Measurements from ENCODE around the gene MED17. TPM values are rescaled to one million over a fixed set of nuclear protein-coding genes. Genes with fewer than 3 reads are reported as not detected.
A peak's percentile ranks its signal among the peaks of the same experiment; 100 is the strongest.
"Not testable (repeated sequence)": the region's sequence is repeated elsewhere in the genome, so short reads cannot be mapped to it uniquely, and the experiment has no call there.

Gene MED17
- total and polyA plus RNA-seq, 4 donors: 32.2 to 36.2 (median 34.6) TPM

- Histone ChIP-seq H3K27me3 (ENCODE audit: control insufficient read depth, insufficient read depth, low read length) (no peaks in the 10 kb centered on the region), H3K9me3 (ENCODE audit: control insufficient read depth, insufficient read depth, low read length) (no peaks in the 10 kb centered on the region), H3K4me3 (ENCODE audit: low read depth, low read length) (peak within 1 kb of the TSS; percentile 100), H3K27ac (ENCODE audit: low read depth, low read length) (peak within 1 kb of the TSS; percentile 98), H3K36me3 (ENCODE audit: control insufficient read depth, insufficient read depth, low read length) (peaks cover 11% of the 10 kb centered on the region), H3K4me1 (ENCODE audit: control insufficient read depth, insufficient read depth, low read length) (peaks cover 29% of the 10 kb centered on the region)
- DNase-seq (ENCODE audit: low read depth in 4 of 6, low spot score in 6 of 6): peak; percentile 97 to 99 (median 98)
- under 1% methylated on average over 65 of the region's 65 CpGs for WGBS (ENCODE audit: insufficient coverage)
Observed at GRCh38 chr11:93741094-93741881, 42.8 kb upstream of the MED17 start, which contains the start of the genes C11orf54 and TAF1D. C11orf54 (plus strand) TSS chr11:93741672; CDS start chr11:93747394, 5,722 bp downstream. TAF1D (minus strand) TSS chr11:93741495; CDS start chr11:93739304, 2,191 bp downstream.

GRCh38 chr11:93741882-93742226 lies 42.2 kb upstream of the MED17 start:
- peak overlapping the region; percentile 98 for H3K27ac ChIP-seq (ENCODE audit: low read depth, low read length)
- WGBS (ENCODE audit: insufficient coverage): 0% methylated on average over 3 of the region's 8 CpGs
- peaks cover 11% of the 10 kb centered on the region for H3K36me3 ChIP-seq (ENCODE audit: control insufficient read depth, insufficient read depth, low read length)
- H3K27me3 ChIP-seq (ENCODE audit: control insufficient read depth, insufficient read depth, low read length): no peaks in the 10 kb centered on the region
- peak overlapping the region; percentile 100 for H3K4me3 ChIP-seq (ENCODE audit: low read depth, low read length)
- DNase-seq (ENCODE audit: low read depth in 4 of 6, low spot score in 6 of 6): no peak
- H3K9me3 ChIP-seq (ENCODE audit: control insufficient read depth, insufficient read depth, low read length): no peaks in the 10 kb centered on the region
- H3K4me1 ChIP-seq (ENCODE audit: control insufficient read depth, insufficient read depth, low read length): peaks cover 29% of the 10 kb centered on the region

- Histone ChIP-seq H3K4me3 (ENCODE audit: low read depth, low read length) (no peak overlapping the region), H3K36me3 (ENCODE audit: control insufficient read depth, insufficient read depth, low read length) (peaks cover 11% of the 10 kb centered on the region), H3K4me1 (ENCODE audit: control insufficient read depth, insufficient read depth, low read length) (peaks cover 29% of the 10 kb centered on the region), H3K27ac (ENCODE audit: low read depth, low read length) (no peak overlapping the region), H3K9me3 (ENCODE audit: control insufficient read depth, insufficient read depth, low read length) (no peaks in the 10 kb centered on the region), H3K27me3 (ENCODE audit: control insufficient read depth, insufficient read depth, low read length) (no peaks in the 10 kb centered on the region)
- no peak for DNase-seq (ENCODE audit: low read depth in 4 of 6, low spot score in 6 of 6)
- WGBS (ENCODE audit: insufficient coverage): 89% methylated on average over 21 of the region's 23 CpGs
Observed at GRCh38 chr11:93743291-93743690, 40.8 kb upstream of the MED17 start.

- no peaks in the 10 kb centered on the region for H3K27me3 ChIP-seq (ENCODE audit: control insufficient read depth, insufficient read depth, low read length)
- peak overlapping the region; percentile 61 for H3K27ac ChIP-seq (ENCODE audit: low read depth, low read length)
- DNase-seq (ENCODE audit: low read depth in 4 of 6, low spot score in 6 of 6): no peak
- WGBS (ENCODE audit: insufficient coverage): 32% methylated on average over 4 of the region's 7 CpGs
- no peak overlapping the region for H3K4me3 ChIP-seq (ENCODE audit: low read depth, low read length)
- H3K36me3 ChIP-seq (ENCODE audit: control insufficient read depth, insufficient read depth, low read length): peaks cover 11% of the 10 kb centered on the region
- H3K9me3 ChIP-seq (ENCODE audit: control insufficient read depth, insufficient read depth, low read length): no peaks in the 10 kb centered on the region
- H3K4me1 ChIP-seq (ENCODE audit: control insufficient read depth, insufficient read depth, low read length): peaks cover 28% of the 10 kb centered on the region
Observed at GRCh38 chr11:93744669-93745004, 39.4 kb upstream of the MED17 start.

GRCh38 chr11:93745005-93745755 lies 38.9 kb upstream of the MED17 start:
- Histone ChIP-seq H3K4me3 (ENCODE audit: low read depth, low read length) (peak overlapping the region; percentile 12), H3K4me1 (ENCODE audit: control insufficient read depth, insufficient read depth, low read length) (peaks cover 23% of the 10 kb centered on the region), H3K27ac (ENCODE audit: low read depth, low read length) (peak overlapping the region; percentile 61)
- not testable (repeated sequence) for H3K36me3 ChIP-seq (ENCODE audit: control insufficient read depth, insufficient read depth, low read length); H3K9me3 ChIP-seq (ENCODE audit: control insufficient read depth, insufficient read depth, low read length); H3K27me3 ChIP-seq (ENCODE audit: control insufficient read depth, insufficient read depth, low read length)
- 18% methylated on average over 3 of the region's 12 CpGs for WGBS (ENCODE audit: insufficient coverage)
- peak; percentile 12 to 89 (median 26) for DNase-seq (ENCODE audit: low read depth in 4 of 6, low spot score in 6 of 6)

- no peak for DNase-seq (ENCODE audit: low read depth in 4 of 6, low spot score in 6 of 6)
- H3K27ac ChIP-seq (ENCODE audit: low read depth, low read length): no peak overlapping the region
- no peaks in the 10 kb centered on the region for H3K27me3 ChIP-seq (ENCODE audit: control insufficient read depth, insufficient read depth, low read length)
- no peak overlapping the region for H3K4me3 ChIP-seq (ENCODE audit: low read depth, low read length)
- WGBS (ENCODE audit: insufficient coverage): 40% methylated on average over 1 of the region's 2 CpGs
- peaks cover 21% of the 10 kb centered on the region for H3K4me1 ChIP-seq (ENCODE audit: control insufficient read depth, insufficient read depth, low read length)
- no peaks in the 10 kb centered on the region for H3K9me3 ChIP-seq (ENCODE audit: control insufficient read depth, insufficient read depth, low read length)
- H3K36me3 ChIP-seq (ENCODE audit: control insufficient read depth, insufficient read depth, low read length): peaks cover 7% of the 10 kb centered on the region
Observed at GRCh38 chr11:93746101-93746500, 38.0 kb upstream of the MED17 start.

- H3K36me3 ChIP-seq (ENCODE audit: control insufficient read depth, insufficient read depth, low read length): peaks cover 7% of the 10 kb centered on the region
- H3K27ac ChIP-seq (ENCODE audit: low read depth, low read length): no peak overlapping the region
Observed at GRCh38 chr11:93747122-93747521, 37.0 kb upstream of the MED17 start.

GRCh38 chr11:93751001-93751400 lies 33.1 kb upstream of the MED17 start:
- Histone ChIP-seq H3K36me3 (ENCODE audit: control insufficient read depth, insufficient read depth, low read length) (peaks cover 13% of the 10 kb centered on the region), H3K4me1 (ENCODE audit: control insufficient read depth, insufficient read depth, low read length) (no peaks in the 10 kb centered on the region), H3K4me3 (ENCODE audit: low read depth, low read length) (no peak overlapping the region), H3K27ac (ENCODE audit: low read depth, low read length) (no peak overlapping the region), H3K27me3 (ENCODE audit: control insufficient read depth, insufficient read depth, low read length) (no peaks in the 10 kb centered on the region), H3K9me3 (ENCODE audit: control insufficient read depth, insufficient read depth, low read length) (no peaks in the 10 kb centered on the region)
- WGBS (ENCODE audit: insufficient coverage): no CpG with 5 or more reads among the region's 1 CpG
- no peak for DNase-seq (ENCODE audit: low read depth in 4 of 6, low spot score in 6 of 6)

More at GRCh38 chr11:93747122-93747521, 37.0 kb upstream of the MED17 start:
- peaks cover 20% of the 10 kb centered on the region for H3K4me1 ChIP-seq (ENCODE audit: control insufficient read depth, insufficient read depth, low read length)
- no peaks in the 10 kb centered on the region for H3K9me3 ChIP-seq (ENCODE audit: control insufficient read depth, insufficient read depth, low read length)
- DNase-seq (ENCODE audit: low read depth in 4 of 6, low spot score in 6 of 6): no peak
- no CpG with 5 or more reads among the region's 1 CpG for WGBS (ENCODE audit: insufficient coverage)
- no peaks in the 10 kb centered on the region for H3K27me3 ChIP-seq (ENCODE audit: control insufficient read depth, insufficient read depth, low read length)
- H3K4me3 ChIP-seq (ENCODE audit: low read depth, low read length): no peak overlapping the region

- Histone ChIP-seq H3K27me3 (ENCODE audit: control insufficient read depth, insufficient read depth, low read length) (no peaks in the 10 kb centered on the region), H3K9me3 (ENCODE audit: control insufficient read depth, insufficient read depth, low read length) (no peaks in the 10 kb centered on the region), H3K36me3 (ENCODE audit: control insufficient read depth, insufficient read depth, low read length) (peaks cover 26% of the 10 kb centered on the region), H3K4me3 (ENCODE audit: low read depth, low read length) (no peak overlapping the region), H3K4me1 (ENCODE audit: control insufficient read depth, insufficient read depth, low read length) (no peaks in the 10 kb centered on the region), H3K27ac (ENCODE audit: low read depth, low read length) (no peak overlapping the region)
- WGBS (ENCODE audit: insufficient coverage): no CpG with 5 or more reads among the region's 2 CpGs
- no peak for DNase-seq (ENCODE audit: low read depth in 4 of 6, low spot score in 6 of 6)
Observed at GRCh38 chr11:93753241-93753640, 30.8 kb upstream of the MED17 start.

Data from spinal cord (tissue), 10 donors.